ENCODE data around the gene KLK12. TPM values are rescaled to one million over a fixed set of nuclear protein-coding genes. Genes with fewer than 3 reads are reported as not detected.

Gene KLK12
- total RNA-seq, 1 donor from 2014 or later, result not detected

- TF ChIP-seq, protein P1, sequence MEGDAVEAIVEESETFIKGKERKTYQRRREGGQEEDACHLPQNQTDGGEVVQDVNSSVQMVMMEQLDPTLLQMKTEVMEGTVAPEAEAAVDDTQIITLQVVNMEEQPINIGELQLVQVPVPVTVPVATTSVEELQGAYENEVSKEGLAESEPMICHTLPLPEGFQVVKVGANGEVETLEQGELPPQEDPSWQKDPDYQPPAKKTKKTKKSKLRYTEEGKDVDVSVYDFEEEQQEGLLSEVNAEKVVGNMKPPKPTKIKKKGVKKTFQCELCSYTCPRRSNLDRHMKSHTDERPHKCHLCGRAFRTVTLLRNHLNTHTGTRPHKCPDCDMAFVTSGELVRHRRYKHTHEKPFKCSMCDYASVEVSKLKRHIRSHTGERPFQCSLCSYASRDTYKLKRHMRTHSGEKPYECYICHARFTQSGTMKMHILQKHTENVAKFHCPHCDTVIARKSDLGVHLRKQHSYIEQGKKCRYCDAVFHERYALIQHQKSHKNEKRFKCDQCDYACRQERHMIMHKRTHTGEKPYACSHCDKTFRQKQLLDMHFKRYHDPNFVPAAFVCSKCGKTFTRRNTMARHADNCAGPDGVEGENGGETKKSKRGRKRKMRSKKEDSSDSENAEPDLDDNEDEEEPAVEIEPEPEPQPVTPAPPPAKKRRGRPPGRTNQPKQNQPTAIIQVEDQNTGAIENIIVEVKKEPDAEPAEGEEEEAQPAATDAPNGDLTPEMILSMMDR (IDR thresholded peaks at IDR 0.05), result no peak
- Mint-ChIP-seq H3K4me3 (ENCODE audit: unreplicated experiment) (no peak overlapping the region), H3K4me1 (ENCODE audit: unreplicated experiment) (peaks cover 6% of the 10 kb centered on the region), H3K27ac (ENCODE audit: unreplicated experiment) (no peak overlapping the region), H3K9me3 (ENCODE audit: unreplicated experiment) (no peaks in the 10 kb centered on the region), H3K27me3 (ENCODE audit: unreplicated experiment) (peaks cover 29% of the 10 kb centered on the region), H3K36me3 (ENCODE audit: unreplicated experiment) (peaks cover 2% of the 10 kb centered on the region)
- DNase-seq (ENCODE audit: extremely low spot score, unreplicated experiment), result no peak
Measured at GRCh38 chr19:51018745-51019543, 15.9 kb downstream of the KLK12 start.

DNA sequence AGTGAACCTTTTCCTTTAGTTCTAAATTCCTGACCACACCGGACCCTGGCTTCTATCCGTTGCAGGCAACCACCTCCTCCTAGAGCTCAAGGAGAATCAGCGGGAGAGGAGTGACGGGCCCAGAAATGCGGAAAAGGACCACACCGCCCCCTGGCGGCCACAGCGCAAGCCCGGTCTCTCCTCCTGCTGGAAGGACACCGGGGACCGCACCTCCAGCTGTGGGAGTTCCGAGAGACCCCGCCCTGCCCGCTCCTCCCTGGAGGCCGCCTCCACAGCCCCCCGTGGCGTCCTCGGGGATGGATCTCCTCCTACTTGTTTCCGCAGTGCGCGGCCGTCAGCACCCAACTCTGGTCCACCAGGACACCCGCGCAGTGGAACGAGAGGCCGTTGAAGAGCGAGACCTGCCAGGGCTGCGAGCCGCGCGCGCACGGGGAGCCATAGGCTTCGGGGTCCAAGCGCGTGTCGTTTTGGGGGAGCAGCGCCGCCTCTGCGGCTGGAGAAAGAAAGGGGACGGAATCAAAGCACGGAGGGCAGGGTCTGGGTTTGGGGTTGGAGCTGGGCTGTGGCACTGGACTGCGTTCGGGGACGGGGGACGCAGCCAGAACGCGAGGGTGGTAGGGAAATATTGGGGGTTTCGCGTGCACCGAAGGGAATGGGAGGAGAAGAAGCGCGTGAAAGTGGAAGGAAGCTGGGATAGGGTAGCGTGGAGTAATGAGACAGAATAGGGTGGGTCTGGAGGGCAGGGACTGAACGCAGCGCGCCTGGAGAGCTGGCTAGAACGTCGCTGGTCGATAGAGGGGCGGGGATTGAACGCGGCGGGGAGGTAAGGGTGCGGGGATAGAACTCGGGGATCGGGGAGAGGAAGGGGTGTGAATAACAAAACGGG is 17.8 kb downstream of the KLK12 start:
- peaks cover 6% of the 10 kb centered on the region for H3K4me1 Mint-ChIP-seq (ENCODE audit: unreplicated experiment)
- DNase-seq (ENCODE audit: extremely low spot score, unreplicated experiment), result no peak
- peaks cover 29% of the 10 kb centered on the region for H3K27me3 Mint-ChIP-seq (ENCODE audit: unreplicated experiment)
- H3K4me3 Mint-ChIP-seq (ENCODE audit: unreplicated experiment), result no peak overlapping the region
- no peaks in the 10 kb centered on the region for H3K9me3 Mint-ChIP-seq (ENCODE audit: unreplicated experiment)
- H3K36me3 Mint-ChIP-seq (ENCODE audit: unreplicated experiment), result peaks cover 2% of the 10 kb centered on the region
- no peak overlapping the region for H3K27ac Mint-ChIP-seq (ENCODE audit: unreplicated experiment)
- TF ChIP-seq, protein P1 (IDR thresholded peaks at IDR 0.05), result peak; percentile 29

- peaks cover 29% of the 10 kb centered on the region for H3K27me3 Mint-ChIP-seq (ENCODE audit: unreplicated experiment)
- H3K4me3 Mint-ChIP-seq (ENCODE audit: unreplicated experiment), result no peak overlapping the region
- peaks cover 6% of the 10 kb centered on the region for H3K4me1 Mint-ChIP-seq (ENCODE audit: unreplicated experiment)
Measured at GRCh38 chr19:51015691-51016267, 19.0 kb downstream of the KLK12 start.

GRCh38 chr19:51014242-51014641 is 20.6 kb downstream of the KLK12 start:
- Mint-ChIP-seq H3K9me3 (ENCODE audit: unreplicated experiment) (no peaks in the 10 kb centered on the region), H3K27ac (ENCODE audit: unreplicated experiment) (no peak overlapping the region), H3K4me1 (ENCODE audit: unreplicated experiment) (peaks cover 6% of the 10 kb centered on the region), H3K4me3 (ENCODE audit: unreplicated experiment) (no peak overlapping the region), H3K36me3 (ENCODE audit: unreplicated experiment) (peaks cover 2% of the 10 kb centered on the region), H3K27me3 (ENCODE audit: unreplicated experiment) (peaks cover 21% of the 10 kb centered on the region)
- TF ChIP-seq, protein P1 (IDR thresholded peaks at IDR 0.05), result no peak
- no peak for DNase-seq (ENCODE audit: extremely low spot score, unreplicated experiment)

More at GRCh38 chr19:51015691-51016267, 19.0 kb downstream of the KLK12 start:
- H3K27ac Mint-ChIP-seq (ENCODE audit: unreplicated experiment), result no peak overlapping the region
- no peaks in the 10 kb centered on the region for H3K9me3 Mint-ChIP-seq (ENCODE audit: unreplicated experiment)
- no peak for DNase-seq (ENCODE audit: extremely low spot score, unreplicated experiment)
- H3K36me3 Mint-ChIP-seq (ENCODE audit: unreplicated experiment), result peaks cover 2% of the 10 kb centered on the region
- TF ChIP-seq, protein P1 (IDR thresholded peaks at IDR 0.05), result no peak
